A673 (cell line): ENCODE results near the gene ZDHHC1.

Source experiments
- CTCF ChIP-seq: fragments of 300-800, 200-600 bp; sonication (generic); conservative IDR thresholded peaks from 2 replicates; pipeline ENCODE4 v1.5.1; 2017; ENCODE audit warnings: low read depth, mild to moderate bottlenecking, antibody characterized with exemption, low read length, moderate library complexity, mixed read lengths
- EZH2 ChIP-seq: fragments of 200-600 bp; sonication (generic); IDR thresholded peaks from 2 replicates; pipeline ENCODE4 v1.6.1; 2017; ENCODE audit warnings: borderline replicate concordance, low read depth, mild to moderate bottlenecking, mixed read lengths, antibody characterized with exemption, low read length; ENCODE audit not compliant: poor library complexity, severe bottlenecking

DNA sequence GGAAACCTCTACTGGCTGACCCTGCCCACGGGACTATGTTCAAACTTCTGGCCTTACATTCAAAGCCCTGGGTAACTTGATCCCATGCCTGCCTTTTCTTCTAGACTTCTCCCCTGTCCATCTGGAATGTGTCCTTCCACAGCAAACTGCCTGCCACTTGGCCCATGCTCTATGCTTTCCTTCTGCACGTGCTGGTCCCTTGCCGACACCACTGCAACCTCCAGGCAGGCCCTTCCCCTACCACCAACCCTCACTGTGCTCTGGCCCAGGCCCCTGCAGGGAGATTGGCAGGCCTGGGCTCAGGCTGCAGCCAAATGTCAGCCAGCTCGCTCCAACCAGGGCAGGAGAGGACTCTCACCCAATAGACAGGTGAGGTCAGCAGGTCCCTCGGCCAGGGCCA is 25.6 kb upstream of the ZDHHC1 start:
- TF ChIP-seq EZH2 (no peak), CTCF (no peak)
